ENCODE results near the gene ENO2. TPM values are rescaled to one million over a fixed set of nuclear protein-coding genes. Genes with fewer than 3 reads are reported as not detected.

Gene ENO2
- total RNA-seq, 1 donor from 2014 or later: 30.5 TPM

- no peak for DNase-seq (ENCODE audit: low spot score)
These were observed 18.4 kb downstream of the ENO2 start for GRCh38 chr12:6932766-6933165.

GRCh38 chr12:6934110-6934509 lies 19.7 kb downstream of the ENO2 start:
- DNase-seq (ENCODE audit: low spot score): no peak

- DNase-seq (ENCODE audit: low spot score): no peak
These were observed 21.2 kb downstream of the ENO2 start for GRCh38 chr12:6935371-6936193.

GRCh38 chr12:6936194-6936635 lies 21.8 kb downstream of the ENO2 start:
- DNase-seq (ENCODE audit: low spot score): no peak

GRCh38 chr12:6936636-6937480 lies 22.5 kb downstream of the ENO2 start:
- no peak for DNase-seq (ENCODE audit: low spot score)

- peak; percentile 94 for DNase-seq (ENCODE audit: low spot score)
These were observed 23.3 kb downstream of the ENO2 start for GRCh38 chr12:6937481-6938352.

GRCh38 chr12:6938353-6939190 lies 24.2 kb downstream of the ENO2 start:
- DNase-seq (ENCODE audit: low spot score): no peak

- DNase-seq (ENCODE audit: low spot score): no peak
These were observed 24.8 kb downstream of the ENO2 start for GRCh38 chr12:6939191-6939540.

GRCh38 chr12:6941267-6941666 lies 26.9 kb downstream of the ENO2 start:
- DNase-seq (ENCODE audit: low spot score): no peak

- no peak for DNase-seq (ENCODE audit: low spot score)
These were observed 27.4 kb downstream of the ENO2 start for GRCh38 chr12:6941782-6942181.

- no peak for DNase-seq (ENCODE audit: low spot score)
These were observed 27.9 kb downstream of the ENO2 start for GRCh38 chr12:6942331-6942665.

- DNase-seq (ENCODE audit: low spot score): peak; percentile 86
These were observed 29.0 kb downstream of the ENO2 start for GRCh38 chr12:6943389-6943721.

GRCh38 chr12:6943722-6944380 lies 29.5 kb downstream of the ENO2 start, which contains the start of the genes C12orf57 and RNU7-1:
TSS of gene C12orf57 (plus strand) at chr12:6944022. CDS start at chr12:6944122, 100 bp downstream.
TSS of gene RNU7-1 (plus strand) at chr12:6943816.
- no peak for DNase-seq (ENCODE audit: low spot score)

- peak; percentile 94 for DNase-seq (ENCODE audit: low spot score)
These were observed 30.2 kb downstream of the ENO2 start for GRCh38 chr12:6944381-6945186.

- no peak for DNase-seq (ENCODE audit: low spot score)
These were observed 31.2 kb downstream of the ENO2 start for GRCh38 chr12:6945613-6946012.

- peak; percentile 92 for DNase-seq (ENCODE audit: low spot score)
These were observed 31.9 kb downstream of the ENO2 start for GRCh38 chr12:6946033-6946919.

- no peak for DNase-seq (ENCODE audit: low spot score)
These were observed 32.6 kb downstream of the ENO2 start for GRCh38 chr12:6946920-6947374.

- no peak for DNase-seq (ENCODE audit: low spot score)
These were observed 33.2 kb downstream of the ENO2 start for GRCh38 chr12:6947615-6948014.

Measured in mucosa of gallbladder (tissue), 1 donor.